DMS114 treated with DMSO at 0.1 percent for 48 hours (cell line): ENCODE data around the gene DNAJB7.
A peak's percentile ranks its signal among the peaks of the same experiment; 100 is the strongest.
"Not testable (repeated sequence)": the region's sequence is repeated elsewhere in the genome, so short reads cannot be mapped to it uniquely, and the experiment has no call there.

ENCODE experiments used
- DNase-seq: peaks from one replicate; lab custom pipeline; 2025; ENCODE audit not compliant: unreplicated experiment; lab: John Stamatoyannopoulos, UW

Gene DNAJB7

DNA sequence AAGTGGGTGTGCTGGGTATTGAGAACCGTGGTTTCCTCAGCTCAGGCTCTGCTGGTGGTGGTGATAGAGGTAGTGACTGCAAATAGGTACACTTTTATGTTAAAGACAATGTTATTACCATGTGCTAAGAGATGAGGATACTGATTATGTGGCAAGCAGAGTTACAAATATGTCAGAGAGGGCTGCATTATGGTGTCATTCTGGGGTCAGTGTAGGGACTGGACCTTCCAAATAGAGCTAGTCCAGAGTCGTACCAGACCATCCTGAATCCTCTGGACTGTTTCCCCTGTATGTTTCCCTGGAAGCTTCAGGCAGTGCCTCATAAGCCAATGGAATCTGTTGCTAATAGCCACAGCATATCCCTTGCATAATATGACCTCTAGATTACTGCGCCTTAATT is at the start of gene DNAJB7:
Gene DNAJB7 (minus strand): TSS at position 101 of the 400 bp plus-strand sequence. CDS start 119 bp downstream, outside the sequence.
- DNase-seq, result no peak

GRCh38 chr22:40908895-40909294 is 47.0 kb upstream of the DNAJB7 start:
- DNase-seq, result no peak

DNA sequence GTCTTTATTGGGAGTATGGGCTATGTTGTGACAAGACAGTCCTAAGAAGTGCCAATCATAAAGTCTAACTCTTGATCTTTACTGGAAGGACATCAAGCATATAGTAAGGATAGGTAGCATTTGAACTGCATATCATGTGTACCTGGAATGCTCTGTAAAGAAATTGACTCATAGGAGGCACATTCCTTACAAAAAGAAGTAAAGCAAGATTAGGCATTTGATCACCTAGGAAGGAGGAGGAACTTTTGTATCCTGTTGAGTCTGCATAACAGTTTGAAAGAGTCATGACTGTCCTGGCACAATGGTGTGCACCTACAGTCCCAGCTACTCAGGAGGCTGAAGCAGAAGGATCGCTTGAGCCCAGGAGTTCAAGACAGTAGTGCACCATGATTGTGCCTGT is 42.2 kb upstream of the DNAJB7 start:
- no peak for DNase-seq

GRCh38 chr22:40898850-40899357 is 37.0 kb upstream of the DNAJB7 start:
- DNase-seq, result peak; percentile 56

DNA sequence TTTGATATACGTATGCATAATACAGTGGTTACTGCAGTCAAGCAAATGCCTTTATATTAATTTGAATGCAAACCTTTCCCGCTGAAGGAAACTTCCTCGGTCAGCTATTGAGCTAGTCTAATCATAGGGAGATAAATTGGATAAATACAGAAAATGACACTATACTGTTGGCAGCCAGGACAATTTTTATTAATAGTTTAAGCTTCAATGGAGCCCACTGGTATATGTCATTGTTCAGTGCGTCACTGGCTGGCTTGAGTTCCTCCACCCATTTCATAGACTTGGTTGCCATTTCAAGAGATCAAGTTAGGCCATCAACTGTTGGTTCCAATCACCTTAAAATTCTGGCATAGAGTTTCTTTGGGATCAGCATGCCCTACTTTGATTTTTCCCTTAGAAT is 32.5 kb upstream of the DNAJB7 start:
- DNase-seq, result no peak

GRCh38 chr22:40890881-40891280 is 29.0 kb upstream of the DNAJB7 start:
- DNase-seq, result no peak

GRCh38 chr22:40889116-40889515 is 27.2 kb upstream of the DNAJB7 start:
- DNase-seq, result no peak

- DNase-seq, result no peak
Observed at GRCh38 chr22:40878922-40879321, 17.0 kb upstream of the DNAJB7 start.

GRCh38 chr22:40877488-40877887 is 15.6 kb upstream of the DNAJB7 start:
- DNase-seq, result no peak

DNA sequence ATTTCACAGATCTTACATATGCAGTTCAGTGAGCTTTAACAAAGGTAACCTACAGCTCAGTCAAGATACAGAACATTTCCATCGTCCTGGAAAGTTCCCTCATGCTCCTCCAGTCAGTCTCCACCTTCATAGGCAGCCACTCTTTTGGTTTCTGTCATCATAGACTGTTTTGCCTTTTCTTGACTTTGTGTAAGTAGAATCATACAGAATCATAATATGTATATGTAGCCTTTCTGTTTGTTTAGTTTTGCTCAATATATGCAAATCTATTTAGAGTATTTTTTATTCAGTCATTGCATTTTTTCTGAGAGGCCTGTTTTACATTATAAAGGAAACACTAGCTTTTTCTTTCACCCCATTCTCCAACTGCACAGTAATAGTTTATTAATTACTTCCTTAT is 15.0 kb upstream of the DNAJB7 start:
- DNase-seq, result no peak

DNA sequence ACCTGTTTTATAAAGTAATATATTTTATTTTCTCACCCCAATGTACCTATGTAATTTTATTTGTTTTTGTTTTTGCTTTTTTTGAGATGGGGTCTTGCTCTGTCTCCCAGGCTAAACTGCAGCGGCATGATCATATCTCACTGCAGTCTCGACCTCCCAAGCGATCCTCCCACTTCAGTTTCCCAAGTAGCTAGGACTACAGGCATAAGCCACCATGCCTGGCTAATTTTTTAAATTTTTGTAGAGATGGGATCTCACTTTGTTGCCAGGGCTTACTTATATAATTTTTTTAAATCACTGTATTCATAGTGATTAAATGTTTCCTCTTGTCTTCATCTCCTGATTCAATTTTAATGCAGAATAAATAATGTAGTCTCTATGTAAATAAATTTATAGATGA is 13.2 kb upstream of the DNAJB7 start:
- DNase-seq, result no peak

DNA sequence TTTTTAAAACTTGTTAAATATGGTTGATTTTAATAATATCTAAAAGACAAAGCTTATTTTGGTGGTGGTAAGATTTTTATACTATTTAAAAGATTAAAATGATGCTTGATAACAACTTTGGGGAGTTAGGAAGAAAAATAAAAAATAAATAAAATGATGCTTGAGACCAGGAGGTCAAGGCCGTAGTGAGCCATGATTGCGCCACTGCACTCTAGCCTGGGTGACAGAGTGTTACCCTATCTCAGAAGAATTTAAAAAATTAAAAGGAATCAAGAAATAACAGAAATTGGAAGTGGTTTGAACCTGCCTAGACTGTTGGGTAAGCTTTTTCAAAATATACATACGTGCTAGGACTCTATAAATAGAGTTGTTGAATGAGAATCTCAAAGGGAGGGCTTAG is 12.1 kb upstream of the DNAJB7 start:
- DNase-seq, result no peak

DNA sequence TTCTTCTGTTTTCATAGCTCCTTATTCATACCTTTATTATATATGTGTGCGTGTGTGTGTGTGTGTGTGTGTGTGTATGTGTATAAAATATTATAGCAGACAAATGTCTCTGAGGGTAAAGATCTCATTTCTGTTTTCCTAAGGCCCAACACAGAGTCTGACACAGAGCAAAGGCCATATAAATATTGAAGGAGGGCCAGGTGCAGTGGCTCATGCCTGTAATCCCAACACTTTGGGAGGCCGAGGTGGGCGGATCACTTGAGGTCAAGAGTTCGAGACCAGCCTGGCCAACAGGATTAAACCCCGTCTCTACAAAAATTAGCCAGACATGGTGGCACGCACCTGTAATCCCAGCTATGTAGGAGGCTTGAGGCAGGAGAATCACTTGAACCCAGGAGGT is 6.5 kb upstream of the DNAJB7 start:
- not testable (repeated sequence) for DNase-seq

DNA sequence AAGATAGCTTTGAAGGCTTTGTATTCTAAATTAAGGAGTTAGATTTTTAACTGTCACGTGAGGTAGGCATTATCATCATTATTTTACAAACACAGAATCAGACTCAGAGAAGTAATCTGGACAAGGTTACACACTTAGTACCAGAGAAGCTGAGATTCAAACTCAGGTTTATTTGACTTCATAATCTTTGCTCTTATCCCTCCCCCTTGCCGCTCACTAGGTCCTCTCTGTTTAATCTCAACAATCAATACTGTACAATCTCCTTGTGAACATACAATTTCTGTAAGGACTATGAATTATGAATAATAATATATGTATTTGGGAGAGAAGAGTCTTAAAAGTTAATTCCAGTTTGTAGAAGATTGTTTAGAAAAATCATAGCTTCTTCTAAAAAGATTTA is 5.2 kb upstream of the DNAJB7 start:
- no peak for DNase-seq

GRCh38 chr22:40862537-40862936 is 624 bp upstream of the DNAJB7 start:
- DNase-seq, result no peak

GRCh38 chr22:40857309-40857855 is 4.5 kb downstream of the DNAJB7 start:
- no peak for DNase-seq

DNA sequence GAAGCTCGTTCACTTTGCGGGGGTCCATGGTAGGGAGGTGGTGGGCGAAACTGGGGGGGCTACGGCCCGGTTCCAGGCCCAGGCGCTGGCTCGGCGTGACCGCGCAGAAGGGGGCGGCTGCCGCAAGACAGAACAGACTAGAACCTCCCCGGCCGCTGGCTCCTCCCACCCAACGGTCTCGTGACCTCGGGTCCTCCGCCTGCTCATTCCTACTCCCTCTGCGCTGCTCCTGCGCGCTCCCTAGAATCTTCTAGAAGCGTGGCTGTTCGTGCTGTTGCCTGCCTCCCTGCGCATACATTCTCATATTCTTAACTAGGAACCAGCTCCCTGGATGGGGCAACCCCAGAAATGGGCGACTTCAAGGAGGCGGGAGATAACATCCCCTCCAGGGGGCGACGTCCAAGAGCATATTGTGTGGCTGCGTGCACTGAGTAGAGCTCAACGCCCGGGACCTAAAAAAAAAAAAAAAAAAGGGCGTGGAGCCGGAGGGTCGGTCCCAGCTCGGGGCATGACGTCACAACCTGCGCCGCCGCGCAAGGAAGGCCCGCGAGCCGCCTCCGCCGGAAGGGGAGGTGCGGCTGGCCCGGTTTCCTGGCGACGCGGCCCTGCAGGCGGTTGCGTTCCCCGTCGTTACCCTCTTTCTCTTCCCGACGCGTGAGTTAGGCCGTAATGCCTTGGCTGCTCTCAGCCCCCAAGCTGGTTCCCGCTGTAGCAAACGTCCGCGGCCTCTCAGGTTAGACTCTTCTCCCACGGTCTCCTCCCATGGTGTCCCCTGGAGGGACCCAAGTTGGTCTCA is 5.2 kb downstream of the DNAJB7 start, which contains the start of the genes ST13 and XPNPEP3:
Gene ST13 (minus strand): TSS at position 127 of the 796 bp plus-strand sequence. CDS start 99 bp downstream, at position 28.
Gene XPNPEP3 (plus strand): TSS at position 636 of the 796 bp plus-strand sequence. CDS start 34 bp downstream, at position 670.
- peak; percentile 93 for DNase-seq

DNA sequence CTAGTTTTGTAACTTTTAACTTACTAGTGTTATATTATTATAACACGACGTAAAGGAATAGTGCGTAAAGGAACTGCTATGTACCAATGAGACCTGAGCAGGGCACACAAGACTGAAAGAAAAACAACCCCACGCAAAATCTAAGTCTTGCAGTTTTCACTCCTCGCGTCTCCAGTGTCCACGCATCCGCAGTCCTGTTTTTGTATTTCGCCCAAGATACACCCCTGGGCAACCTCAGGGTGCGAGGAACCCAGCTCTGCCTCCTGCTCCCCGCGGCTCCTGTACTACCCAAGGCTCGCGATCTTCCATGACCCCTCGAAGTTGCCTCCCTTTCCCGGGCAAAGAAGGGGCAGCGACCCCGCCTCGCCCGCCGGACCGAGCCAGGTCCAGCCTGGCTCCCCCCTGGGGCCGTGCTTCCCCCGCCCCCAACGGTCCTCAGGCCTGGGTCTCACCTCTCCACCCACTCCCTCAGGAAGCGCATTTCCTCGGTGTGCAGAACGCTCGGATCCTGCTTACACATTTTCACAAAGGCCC is 5.9 kb downstream of the DNAJB7 start:
- no peak for DNase-seq

- no peak for DNase-seq
Observed at GRCh38 chr22:40855071-40855978, 6.6 kb downstream of the DNAJB7 start.

DNA sequence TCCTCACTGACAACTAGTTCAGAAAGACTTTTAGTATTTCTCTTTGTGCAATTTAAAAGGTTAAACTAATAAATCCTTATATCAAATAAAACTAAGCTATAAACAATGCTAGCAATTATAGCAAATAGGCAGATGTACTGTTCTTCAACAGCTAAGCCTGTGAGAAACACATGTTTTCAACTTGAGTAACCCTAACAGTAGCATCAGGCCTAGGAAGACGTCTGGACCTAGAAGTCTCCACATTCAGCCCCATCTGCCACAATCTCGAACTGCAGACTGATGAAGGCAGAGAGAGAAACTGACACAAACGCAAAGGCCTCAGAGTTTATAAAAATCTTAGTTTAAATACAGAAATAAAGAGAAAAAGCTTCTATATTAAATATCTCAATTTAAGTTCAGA is 8.0 kb downstream of the DNAJB7 start:
- DNase-seq, result no peak

- DNase-seq, result no peak
Observed at GRCh38 chr22:40853333-40853732, 8.6 kb downstream of the DNAJB7 start.
